ENCODE measurements around the gene PSMC2.

DNA sequence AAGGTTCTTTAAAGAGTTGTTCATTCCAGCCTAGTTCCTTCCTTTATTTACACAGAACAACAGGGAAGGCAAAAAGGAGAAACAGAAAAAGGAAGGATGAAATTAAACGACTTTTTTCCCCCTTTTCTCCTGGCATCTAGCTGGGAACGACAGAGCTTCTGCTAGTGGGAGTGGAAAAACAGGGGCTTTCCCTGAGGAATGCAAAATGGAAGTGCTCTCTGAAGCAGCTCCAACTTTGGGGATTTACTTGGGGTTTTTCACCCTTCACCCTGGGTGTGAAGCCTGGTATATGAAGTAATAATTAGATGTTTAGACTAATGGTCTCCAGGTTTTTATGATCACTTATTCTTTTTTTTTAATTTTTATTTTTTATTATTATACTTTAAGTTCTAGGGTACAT, 46.0 kb upstream of the PSMC2 start:
- TF ChIP-seq, protein P1, sequence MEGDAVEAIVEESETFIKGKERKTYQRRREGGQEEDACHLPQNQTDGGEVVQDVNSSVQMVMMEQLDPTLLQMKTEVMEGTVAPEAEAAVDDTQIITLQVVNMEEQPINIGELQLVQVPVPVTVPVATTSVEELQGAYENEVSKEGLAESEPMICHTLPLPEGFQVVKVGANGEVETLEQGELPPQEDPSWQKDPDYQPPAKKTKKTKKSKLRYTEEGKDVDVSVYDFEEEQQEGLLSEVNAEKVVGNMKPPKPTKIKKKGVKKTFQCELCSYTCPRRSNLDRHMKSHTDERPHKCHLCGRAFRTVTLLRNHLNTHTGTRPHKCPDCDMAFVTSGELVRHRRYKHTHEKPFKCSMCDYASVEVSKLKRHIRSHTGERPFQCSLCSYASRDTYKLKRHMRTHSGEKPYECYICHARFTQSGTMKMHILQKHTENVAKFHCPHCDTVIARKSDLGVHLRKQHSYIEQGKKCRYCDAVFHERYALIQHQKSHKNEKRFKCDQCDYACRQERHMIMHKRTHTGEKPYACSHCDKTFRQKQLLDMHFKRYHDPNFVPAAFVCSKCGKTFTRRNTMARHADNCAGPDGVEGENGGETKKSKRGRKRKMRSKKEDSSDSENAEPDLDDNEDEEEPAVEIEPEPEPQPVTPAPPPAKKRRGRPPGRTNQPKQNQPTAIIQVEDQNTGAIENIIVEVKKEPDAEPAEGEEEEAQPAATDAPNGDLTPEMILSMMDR (conservative IDR thresholded peaks at IDR 0.05; ENCODE audit: low read depth, low read length): no peak
- TF ChIP-seq EZH2 (IDR thresholded peaks at IDR 0.05; ENCODE audit: low read length, unreplicated experiment) (no peak), EZH2phosphoT487 (IDR thresholded peaks at IDR 0.05; ENCODE audit: borderline replicate concordance, low read length) (no peak)
